Peyer's patch (tissue), 4 donors: Measurements from ENCODE around the gene CDH6.

Source experiments
- POLR2A ChIP-seq, 2 donors: fragments of 450-650 bp; IDR thresholded peaks; one replicate each; pipeline ENCODE4 v1.5.1; 2017; ENCODE audit warnings: antibody characterized with exemption in 2 of 2, mild to moderate bottlenecking in 2 of 2, moderate library complexity in 2 of 2
- TF ChIP-seq, protein P1 (sequence below), 6 experiments: fragments of 450-650 bp in 4 of 6; fragments of 200-600 bp in 2 of 6; sonication (generic) in 1 of 6; IDR thresholded peaks; one replicate each; pipeline ENCODE4 v1.5.1; 2017 to 2019; ENCODE audit warnings: antibody characterized with exemption in 6 of 6, mild to moderate bottlenecking in 3 of 6, moderate library complexity in 1 of 6

DNA sequence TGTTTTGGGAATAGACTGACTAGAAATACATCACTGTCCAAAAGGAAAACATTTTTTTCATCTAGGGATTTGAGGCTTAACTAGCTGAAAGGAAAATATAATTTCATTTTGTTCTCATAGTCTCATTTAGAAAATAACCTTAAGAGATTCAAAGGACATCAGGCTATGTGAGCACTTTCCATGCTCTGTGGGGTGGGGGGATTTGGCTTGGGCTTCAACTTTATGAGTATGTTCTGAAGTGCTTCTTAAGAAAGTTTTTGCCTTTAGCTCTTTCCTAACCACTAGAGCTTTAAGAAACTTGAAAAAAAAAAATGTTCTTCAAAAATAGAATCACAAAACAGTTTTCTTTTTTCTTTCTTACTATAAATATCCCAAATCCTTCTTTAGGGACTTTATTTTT lies 17.6 kb downstream of the CDH6 start:
- TF ChIP-seq, protein P1, sequence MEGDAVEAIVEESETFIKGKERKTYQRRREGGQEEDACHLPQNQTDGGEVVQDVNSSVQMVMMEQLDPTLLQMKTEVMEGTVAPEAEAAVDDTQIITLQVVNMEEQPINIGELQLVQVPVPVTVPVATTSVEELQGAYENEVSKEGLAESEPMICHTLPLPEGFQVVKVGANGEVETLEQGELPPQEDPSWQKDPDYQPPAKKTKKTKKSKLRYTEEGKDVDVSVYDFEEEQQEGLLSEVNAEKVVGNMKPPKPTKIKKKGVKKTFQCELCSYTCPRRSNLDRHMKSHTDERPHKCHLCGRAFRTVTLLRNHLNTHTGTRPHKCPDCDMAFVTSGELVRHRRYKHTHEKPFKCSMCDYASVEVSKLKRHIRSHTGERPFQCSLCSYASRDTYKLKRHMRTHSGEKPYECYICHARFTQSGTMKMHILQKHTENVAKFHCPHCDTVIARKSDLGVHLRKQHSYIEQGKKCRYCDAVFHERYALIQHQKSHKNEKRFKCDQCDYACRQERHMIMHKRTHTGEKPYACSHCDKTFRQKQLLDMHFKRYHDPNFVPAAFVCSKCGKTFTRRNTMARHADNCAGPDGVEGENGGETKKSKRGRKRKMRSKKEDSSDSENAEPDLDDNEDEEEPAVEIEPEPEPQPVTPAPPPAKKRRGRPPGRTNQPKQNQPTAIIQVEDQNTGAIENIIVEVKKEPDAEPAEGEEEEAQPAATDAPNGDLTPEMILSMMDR (IDR thresholded peaks at IDR 0.05): no peak
- TF ChIP-seq POLR2A (IDR thresholded peaks at IDR 0.05): no peak
